DND-41 (cell line): ENCODE data around the gene SLC22A4.

ENCODE experiments used
- EZH2 ChIP-seq: IDR thresholded peaks from 3 replicates; pipeline ENCODE4 v1.6.1; 2012; ENCODE audit warnings: borderline replicate concordance, low read depth, mild to moderate bottlenecking, moderate library complexity, low read length, inconsistent platforms; ENCODE audit not compliant: severe bottlenecking
- TF ChIP-seq, protein P1 (sequence below): IDR thresholded peaks from 2 replicates; pipeline ENCODE4 v1.5.1; 2012; ENCODE audit warnings: borderline replicate concordance, low read length, moderate library complexity, mild to moderate bottlenecking; ENCODE audit not compliant: poor library complexity, severe bottlenecking; ENCODE audit errors: extremely low read depth

DNA sequence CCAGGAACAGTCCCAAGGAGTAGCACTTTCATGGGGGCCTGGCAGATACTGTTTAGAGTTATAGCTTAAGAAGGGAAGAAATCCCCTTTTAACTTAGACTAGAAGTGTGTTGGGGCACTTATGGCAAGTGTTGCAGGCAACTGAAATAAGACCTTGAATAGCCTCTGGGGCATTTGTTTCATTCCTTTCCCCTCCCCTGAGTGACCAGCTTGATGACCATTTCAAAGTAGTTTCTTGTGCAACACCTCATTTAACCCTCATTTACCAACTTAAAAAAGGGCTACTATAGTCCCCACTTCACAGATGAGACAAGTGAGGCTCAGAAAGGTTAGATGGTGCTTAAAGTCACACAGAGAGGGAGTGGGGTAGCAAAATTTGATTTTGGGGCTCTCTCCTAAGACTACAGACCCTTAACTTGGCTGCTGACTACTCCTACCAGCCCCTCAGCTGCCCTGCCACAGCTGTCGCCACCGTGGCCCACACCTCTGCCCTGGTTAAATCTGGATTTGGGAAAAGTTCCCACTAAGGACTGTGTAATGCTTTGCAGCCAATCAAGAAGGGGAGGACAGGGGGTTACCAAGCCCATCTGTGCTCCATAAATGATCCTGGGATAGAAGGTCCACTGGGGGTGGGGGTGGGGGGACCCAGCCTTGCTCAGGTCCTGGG is 31.2 kb upstream of the SLC22A4 start:
- TF ChIP-seq, protein P1, sequence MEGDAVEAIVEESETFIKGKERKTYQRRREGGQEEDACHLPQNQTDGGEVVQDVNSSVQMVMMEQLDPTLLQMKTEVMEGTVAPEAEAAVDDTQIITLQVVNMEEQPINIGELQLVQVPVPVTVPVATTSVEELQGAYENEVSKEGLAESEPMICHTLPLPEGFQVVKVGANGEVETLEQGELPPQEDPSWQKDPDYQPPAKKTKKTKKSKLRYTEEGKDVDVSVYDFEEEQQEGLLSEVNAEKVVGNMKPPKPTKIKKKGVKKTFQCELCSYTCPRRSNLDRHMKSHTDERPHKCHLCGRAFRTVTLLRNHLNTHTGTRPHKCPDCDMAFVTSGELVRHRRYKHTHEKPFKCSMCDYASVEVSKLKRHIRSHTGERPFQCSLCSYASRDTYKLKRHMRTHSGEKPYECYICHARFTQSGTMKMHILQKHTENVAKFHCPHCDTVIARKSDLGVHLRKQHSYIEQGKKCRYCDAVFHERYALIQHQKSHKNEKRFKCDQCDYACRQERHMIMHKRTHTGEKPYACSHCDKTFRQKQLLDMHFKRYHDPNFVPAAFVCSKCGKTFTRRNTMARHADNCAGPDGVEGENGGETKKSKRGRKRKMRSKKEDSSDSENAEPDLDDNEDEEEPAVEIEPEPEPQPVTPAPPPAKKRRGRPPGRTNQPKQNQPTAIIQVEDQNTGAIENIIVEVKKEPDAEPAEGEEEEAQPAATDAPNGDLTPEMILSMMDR: no peak
- TF ChIP-seq EZH2: no peak
